SU-DHL-6 (cell line): ENCODE measurements around the gene ST7.

ENCODE experiments used
- H2AFZ ChIP-seq: fragments of 200-600 bp; sonication (generic); 2 replicates; pipeline ENCODE4 v1.6.1; 2014; ENCODE audit warnings: low read depth, mild to moderate bottlenecking, moderate library complexity, mixed read lengths, antibody characterized with exemption, low read length; ENCODE audit not compliant: severe bottlenecking
- H3F3A ChIP-seq: fragments of 200-600 bp; shearing (Covaris generic); 2 replicates; pipeline ENCODE4 v1.6.0; 2016; ENCODE audit warnings: antibody characterized with exemption, mild to moderate bottlenecking; ENCODE audit not compliant: insufficient read depth
- H3K27ac ChIP-seq: fragments of 200-600 bp; sonication (generic); 2 replicates; pipeline ENCODE4 v1.5.1; 2016; ENCODE audit warnings: low read depth, mild to moderate bottlenecking, low read length, moderate library complexity, mixed read lengths
- H3K27me3 ChIP-seq: fragments of 200-600 bp; sonication (generic), shearing (Covaris generic); 2 replicates; pipeline ENCODE4 v1.6.0; 2014; ENCODE audit warnings: mild to moderate bottlenecking, low read length
- H3K36me3 ChIP-seq: fragments of 200-600 bp; sonication (generic); 2 replicates; pipeline ENCODE4 v1.6.1; 2014; ENCODE audit warnings: mild to moderate bottlenecking, low read length, mixed read lengths
- H3K4me2 ChIP-seq: fragments of 300-600, 200-600 bp; shearing (Covaris generic), sonication (generic); 2 replicates; pipeline ENCODE4 v1.6.0; 2014; ENCODE audit warnings: low read length, low read depth, mild to moderate bottlenecking; ENCODE audit not compliant: poor library complexity, severe bottlenecking
- H3K4me3 ChIP-seq: fragments of 200-600 bp; sonication (generic); 2 replicates; pipeline ENCODE4 v1.5.1; 2014; ENCODE audit warnings: antibody characterized with exemption, low read length, mild to moderate bottlenecking, mixed read lengths; ENCODE audit not compliant: insufficient read depth, poor library complexity, severe bottlenecking
- H3K79me2 ChIP-seq: fragments of 200-600 bp; sonication (generic); 2 replicates; pipeline ENCODE4 v1.6.1; 2014; ENCODE audit warnings: mild to moderate bottlenecking, low read length, moderate library complexity; ENCODE audit not compliant: insufficient read depth
- H3K9ac ChIP-seq: fragments of 200-600 bp; sonication (generic); 2 replicates; pipeline ENCODE4 v1.7.0; 2014; ENCODE audit warnings: mild to moderate bottlenecking, low read length
- H3K9me2 ChIP-seq: fragments of 200-600 bp; sonication (generic); replicated peaks from 2 replicates; pipeline ENCODE4 v1.6.1; 2014; ENCODE audit warnings: low read length; ENCODE audit not compliant: insufficient read depth
- H3K9me3 ChIP-seq: fragments of 200-600 bp; sonication (generic); 2 replicates; pipeline ENCODE4 v1.6.1; 2014; ENCODE audit warnings: low read length, mixed read lengths; ENCODE audit not compliant: insufficient read depth
- H4K20me1 ChIP-seq: fragments of 200-600 bp; sonication (generic); 2 replicates; pipeline ENCODE4 v1.6.1; 2014; ENCODE audit warnings: low read depth, mild to moderate bottlenecking, antibody characterized with exemption, low read length, moderate library complexity, mixed read lengths
- EZH2phosphoT487 ChIP-seq: fragments of 200-600 bp; sonication (generic), shearing (Covaris generic); conservative IDR thresholded peaks from 2 replicates; pipeline ENCODE4 v1.6.1; 2018; ENCODE audit warnings: mild to moderate bottlenecking, antibody characterized with exemption, low read length, moderate library complexity, mixed read lengths
- TF ChIP-seq, protein P1 (sequence below): fragments of 200-600 bp; sonication (generic); IDR thresholded peaks from one replicate; pipeline ENCODE4 v1.5.1; 2017; ENCODE audit warnings: antibody characterized with exemption, mild to moderate bottlenecking, low read length, moderate library complexity; ENCODE audit not compliant: insufficient read depth, poor library complexity, severe bottlenecking

ST7 gene

DNA sequence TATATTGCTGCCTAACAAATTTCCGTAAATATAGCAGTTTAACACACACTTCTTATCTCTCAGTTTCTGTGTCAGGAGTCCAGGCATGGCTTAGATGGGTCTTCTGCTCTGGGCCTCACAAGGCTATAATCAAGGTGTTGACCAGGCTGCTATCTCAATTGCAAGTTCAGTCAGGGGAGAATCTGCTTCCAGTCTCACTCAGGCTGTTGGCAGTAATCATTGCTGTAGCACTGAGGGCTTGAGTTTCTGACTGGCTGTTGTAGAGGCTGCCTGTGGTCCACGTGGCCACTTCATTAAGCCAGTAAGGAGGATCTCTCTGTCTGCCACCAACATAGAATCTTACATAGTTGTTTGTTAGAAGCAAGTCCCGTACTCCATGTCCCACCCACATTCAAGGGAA is 138.4 kb downstream of the ST7 start:
- no peaks in the 10 kb centered on the region for H3K36me3 ChIP-seq
- no peak overlapping the region for H3K4me3 ChIP-seq
- no peaks in the 10 kb centered on the region for H3K27me3 ChIP-seq
- no peaks in the 10 kb centered on the region for H3K79me2 ChIP-seq
- no peaks in the 10 kb centered on the region for H3K9me2 ChIP-seq
- H3F3A ChIP-seq = no peaks in the 10 kb centered on the region
- no peak for TF ChIP-seq EZH2phosphoT487
- TF ChIP-seq, protein P1, sequence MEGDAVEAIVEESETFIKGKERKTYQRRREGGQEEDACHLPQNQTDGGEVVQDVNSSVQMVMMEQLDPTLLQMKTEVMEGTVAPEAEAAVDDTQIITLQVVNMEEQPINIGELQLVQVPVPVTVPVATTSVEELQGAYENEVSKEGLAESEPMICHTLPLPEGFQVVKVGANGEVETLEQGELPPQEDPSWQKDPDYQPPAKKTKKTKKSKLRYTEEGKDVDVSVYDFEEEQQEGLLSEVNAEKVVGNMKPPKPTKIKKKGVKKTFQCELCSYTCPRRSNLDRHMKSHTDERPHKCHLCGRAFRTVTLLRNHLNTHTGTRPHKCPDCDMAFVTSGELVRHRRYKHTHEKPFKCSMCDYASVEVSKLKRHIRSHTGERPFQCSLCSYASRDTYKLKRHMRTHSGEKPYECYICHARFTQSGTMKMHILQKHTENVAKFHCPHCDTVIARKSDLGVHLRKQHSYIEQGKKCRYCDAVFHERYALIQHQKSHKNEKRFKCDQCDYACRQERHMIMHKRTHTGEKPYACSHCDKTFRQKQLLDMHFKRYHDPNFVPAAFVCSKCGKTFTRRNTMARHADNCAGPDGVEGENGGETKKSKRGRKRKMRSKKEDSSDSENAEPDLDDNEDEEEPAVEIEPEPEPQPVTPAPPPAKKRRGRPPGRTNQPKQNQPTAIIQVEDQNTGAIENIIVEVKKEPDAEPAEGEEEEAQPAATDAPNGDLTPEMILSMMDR = no peak
- H3K4me2 ChIP-seq = no peak overlapping the region
- H2AFZ ChIP-seq = no peak overlapping the region
- H3K27ac ChIP-seq = no peak overlapping the region
- H3K9ac ChIP-seq = no peak overlapping the region
- H3K9me3 ChIP-seq = no peaks in the 10 kb centered on the region
- no peaks in the 10 kb centered on the region for H4K20me1 ChIP-seq

DNA sequence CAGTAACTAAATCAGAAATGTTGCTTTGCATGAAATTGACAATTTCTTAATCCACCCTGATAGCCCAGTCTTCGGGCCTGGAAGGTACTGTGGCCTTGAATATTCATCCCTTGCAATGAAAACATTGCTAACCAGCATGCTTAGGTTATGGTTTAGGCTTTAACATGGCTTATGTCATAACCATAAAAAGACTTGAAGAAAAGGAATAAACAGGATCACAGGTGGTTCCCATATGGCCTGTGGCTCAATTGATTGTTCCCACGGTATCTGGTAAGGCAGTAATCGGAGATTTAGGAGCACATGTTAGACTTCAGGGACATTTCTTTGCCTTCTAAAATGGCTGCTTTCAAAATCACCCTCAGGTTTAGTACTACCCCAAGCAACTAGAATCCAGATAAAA is 139.5 kb downstream of the ST7 start:
- H3K79me2 ChIP-seq = no peaks in the 10 kb centered on the region
- H3K9ac ChIP-seq = no peak overlapping the region
- no peaks in the 10 kb centered on the region for H4K20me1 ChIP-seq
- no peaks in the 10 kb centered on the region for H3K9me3 ChIP-seq
- no peak overlapping the region for H3K4me2 ChIP-seq
- no peak overlapping the region for H3K27ac ChIP-seq
- no peaks in the 10 kb centered on the region for H3K9me2 ChIP-seq
- no peak overlapping the region for H2AFZ ChIP-seq
- H3K36me3 ChIP-seq = no peaks in the 10 kb centered on the region
- no peak overlapping the region for H3K4me3 ChIP-seq
- no peaks in the 10 kb centered on the region for H3F3A ChIP-seq
- TF ChIP-seq, protein P1 = no peak
- TF ChIP-seq EZH2phosphoT487 = no peak
- no peaks in the 10 kb centered on the region for H3K27me3 ChIP-seq

DNA sequence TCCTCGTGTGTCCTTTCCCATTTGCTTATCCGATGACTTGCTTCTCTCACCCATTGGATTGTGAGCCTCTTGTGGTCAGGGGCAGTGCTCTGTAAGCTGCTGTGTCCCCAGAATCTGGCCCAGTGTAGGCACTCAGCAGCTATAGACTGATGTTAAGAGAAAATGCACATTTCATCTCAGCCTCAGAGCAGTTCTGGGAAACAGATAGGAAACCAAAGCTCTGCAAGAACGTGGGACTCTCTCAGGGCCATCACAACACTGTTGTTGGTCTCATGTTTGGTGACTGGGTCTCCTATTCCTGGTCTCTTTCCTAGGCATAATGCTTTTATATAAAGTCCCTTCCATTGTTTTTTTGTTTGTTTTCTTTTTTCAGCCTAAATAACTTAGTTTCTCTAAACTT is 141.2 kb downstream of the ST7 start:
- Histone ChIP-seq H2AFZ (no peak overlapping the region), H3K4me3 (no peak overlapping the region), H3K27me3 (no peaks in the 10 kb centered on the region), H4K20me1 (no peaks in the 10 kb centered on the region), H3K4me2 (no peak overlapping the region), H3K9ac (no peak overlapping the region), H3F3A (no peaks in the 10 kb centered on the region), H3K27ac (no peak overlapping the region), H3K9me3 (no peaks in the 10 kb centered on the region), H3K36me3 (no peaks in the 10 kb centered on the region), H3K79me2 (no peaks in the 10 kb centered on the region), H3K9me2 (no peaks in the 10 kb centered on the region)
- no peak for TF ChIP-seq EZH2phosphoT487
- TF ChIP-seq, protein P1 = no peak
